H1 (cell line): Measurements from ENCODE around the gene OR10H1.
"Not testable (repeated sequence)": the region's sequence is repeated elsewhere in the genome, so short reads cannot be mapped to it uniquely, and the experiment has no call there.

Source experiments
- ASH2L ChIP-seq: fragments of 200-600, 300-600 bp; sonication (generic); IDR thresholded peaks from one replicate; pipeline ENCODE4 v1.7.1; 2017; ENCODE audit warnings: low read length
- HDAC2 ChIP-seq, 2 experiments: fragments of 300-600 bp in 1 of 2; sonication (generic) in 1 of 2; IDR thresholded peaks; 2 replicates each; pipeline ENCODE4 v1.6.1; 2011 to 2012; ENCODE audit warnings: low read depth in 2 of 2, low read length in 2 of 2, mild to moderate bottlenecking in 2 of 2, moderate library complexity in 2 of 2, borderline replicate concordance in 1 of 2, inconsistent platforms in 1 of 2
- NRF1 ChIP-seq: IDR thresholded peaks from 2 replicates; pipeline ENCODE4 v1.6.1; 2011; ENCODE audit warnings: mild to moderate bottlenecking, low read depth, low read length, improper control_type of control experiment
- RAD21 ChIP-seq, 2 experiments: IDR thresholded peaks in 1 of 2; conservative IDR thresholded peaks in 1 of 2; 2 replicates each; pipeline ENCODE4 v1.6.1; 2011; ENCODE audit warnings: low read depth in 2 of 2, low read length in 2 of 2, improper control_type of control experiment in 1 of 2, inconsistent platforms in 1 of 2, mild to moderate bottlenecking in 1 of 2, moderate library complexity in 1 of 2
- RFX5 ChIP-seq: IDR thresholded peaks from 2 replicates; pipeline ENCODE4 v1.6.1; 2011; ENCODE audit warnings: low read depth, low read length, improper control_type of control experiment, borderline replicate concordance
- SP2 ChIP-seq: IDR thresholded peaks from 2 replicates; pipeline ENCODE4 v1.6.1; 2012; ENCODE audit warnings: mild to moderate bottlenecking, low read length, inconsistent platforms
- SRF ChIP-seq: IDR thresholded peaks from 2 replicates; pipeline ENCODE4 v1.6.1; 2011; ENCODE audit warnings: mild to moderate bottlenecking, low read depth, low read length, moderate library complexity
- TAF1 ChIP-seq: IDR thresholded peaks from 2 replicates; pipeline ENCODE4 v1.6.1; 2011; ENCODE audit warnings: mild to moderate bottlenecking, low read depth, low read length
- TCF12 ChIP-seq: IDR thresholded peaks from 2 replicates; pipeline ENCODE4 v1.6.1; 2011; ENCODE audit warnings: low read depth, mild to moderate bottlenecking, low read length
- YY1 ChIP-seq: IDR thresholded peaks from 2 replicates; pipeline ENCODE4 v1.6.1; 2011; ENCODE audit warnings: low read depth, mild to moderate bottlenecking, low read length
- TF ChIP-seq, protein P1 (sequence below): IDR thresholded peaks from 2 replicates; pipeline ENCODE4 v1.6.1; 2011; ENCODE audit warnings: low read length, improper control_type of control experiment
- TF ChIP-seq, protein P2 (sequence below), 3 experiments: IDR thresholded peaks; 1 replicate in 2 of 3; 2 replicates in 1 of 3; pipeline versions ENCODE4 v1.5.1 to v1.6.1; 2011; ENCODE audit warnings: low read length in 3 of 3, mild to moderate bottlenecking in 3 of 3, inconsistent platforms in 2 of 3, low read depth in 1 of 3, moderate library complexity in 1 of 3; ENCODE audit not compliant: insufficient read depth in 1 of 3; ENCODE audit errors: control extremely low read depth in 1 of 3

DNA sequence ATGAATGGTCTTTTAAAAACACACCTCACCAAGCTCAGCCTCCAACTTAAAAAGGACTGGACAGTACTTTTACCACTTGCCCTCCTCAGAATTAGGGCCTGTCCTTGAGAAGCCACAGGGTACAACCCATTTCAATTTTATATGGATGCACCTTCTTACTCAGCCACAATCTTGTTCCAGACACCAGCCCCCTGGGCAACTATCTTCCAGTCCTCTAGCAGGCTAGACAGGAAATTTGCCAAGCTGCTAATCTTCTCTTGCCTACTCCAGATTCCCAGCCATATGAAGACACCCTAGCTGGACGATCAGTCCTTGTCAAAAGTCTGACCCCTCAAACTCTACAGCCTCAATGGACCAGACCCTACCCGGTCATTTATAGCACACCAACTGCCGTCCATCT lies 18.8 kb upstream of the OR10H1 start:
- TF ChIP-seq ASH2L; NRF1; HDAC2 (IDR thresholded peaks at IDR 0.05; ENCODE audit: borderline replicate concordance in 1 of 2, low read depth in 2 of 2, low read length in 2 of 2); YY1; RAD21 (IDR thresholded peaks at IDR 0.05 in 1 of 2, conservative IDR thresholded peaks at IDR 0.05 in 1 of 2; ENCODE audit: low read depth in 2 of 2, low read length in 2 of 2); RFX5; SP2; TAF1; SRF; TCF12: not testable (repeated sequence)
- TF ChIP-seq, protein P1, sequence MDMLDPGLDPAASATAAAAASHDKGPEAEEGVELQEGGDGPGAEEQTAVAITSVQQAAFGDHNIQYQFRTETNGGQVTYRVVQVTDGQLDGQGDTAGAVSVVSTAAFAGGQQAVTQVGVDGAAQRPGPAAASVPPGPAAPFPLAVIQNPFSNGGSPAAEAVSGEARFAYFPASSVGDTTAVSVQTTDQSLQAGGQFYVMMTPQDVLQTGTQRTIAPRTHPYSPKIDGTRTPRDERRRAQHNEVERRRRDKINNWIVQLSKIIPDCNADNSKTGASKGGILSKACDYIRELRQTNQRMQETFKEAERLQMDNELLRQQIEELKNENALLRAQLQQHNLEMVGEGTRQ = not testable (repeated sequence)
- TF ChIP-seq, protein P2, sequence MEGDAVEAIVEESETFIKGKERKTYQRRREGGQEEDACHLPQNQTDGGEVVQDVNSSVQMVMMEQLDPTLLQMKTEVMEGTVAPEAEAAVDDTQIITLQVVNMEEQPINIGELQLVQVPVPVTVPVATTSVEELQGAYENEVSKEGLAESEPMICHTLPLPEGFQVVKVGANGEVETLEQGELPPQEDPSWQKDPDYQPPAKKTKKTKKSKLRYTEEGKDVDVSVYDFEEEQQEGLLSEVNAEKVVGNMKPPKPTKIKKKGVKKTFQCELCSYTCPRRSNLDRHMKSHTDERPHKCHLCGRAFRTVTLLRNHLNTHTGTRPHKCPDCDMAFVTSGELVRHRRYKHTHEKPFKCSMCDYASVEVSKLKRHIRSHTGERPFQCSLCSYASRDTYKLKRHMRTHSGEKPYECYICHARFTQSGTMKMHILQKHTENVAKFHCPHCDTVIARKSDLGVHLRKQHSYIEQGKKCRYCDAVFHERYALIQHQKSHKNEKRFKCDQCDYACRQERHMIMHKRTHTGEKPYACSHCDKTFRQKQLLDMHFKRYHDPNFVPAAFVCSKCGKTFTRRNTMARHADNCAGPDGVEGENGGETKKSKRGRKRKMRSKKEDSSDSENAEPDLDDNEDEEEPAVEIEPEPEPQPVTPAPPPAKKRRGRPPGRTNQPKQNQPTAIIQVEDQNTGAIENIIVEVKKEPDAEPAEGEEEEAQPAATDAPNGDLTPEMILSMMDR (IDR thresholded peaks at IDR 0.05; ENCODE audit: control extremely low read depth in 1 of 3, insufficient read depth in 1 of 3, low read depth in 1 of 3, low read length in 3 of 3) = not testable (repeated sequence)
